GM19452 (cell line): ENCODE measurements around the gene EMILIN1.

Source experiments
- ATAC-seq: cut with Tn5 transposase; IDR thresholded peaks from one replicate; pipeline ENCODE4 v1.9.1; 2021; ENCODE audit not compliant: unreplicated experiment

EMILIN1 gene

GRCh38 chr2:27079233-27080139 lies 1.1 kb downstream of the EMILIN1 start:
- no peak for ATAC-seq

DNA sequence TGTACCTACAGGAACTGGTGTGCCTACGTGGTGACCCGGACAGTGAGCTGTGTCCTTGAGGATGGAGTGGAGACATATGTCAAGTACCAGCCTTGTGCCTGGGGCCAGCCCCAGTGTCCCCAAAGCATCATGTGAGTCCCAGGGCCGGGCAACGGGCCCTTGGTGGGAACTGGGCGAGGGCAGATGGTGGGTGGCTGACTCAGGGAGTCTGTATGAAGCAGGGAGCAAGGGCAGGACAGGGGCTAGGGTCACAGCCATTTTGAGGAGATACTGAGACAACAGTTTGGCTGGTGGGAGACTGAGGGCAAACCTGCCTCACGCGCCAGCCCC lies 1.7 kb downstream of the EMILIN1 start:
- ATAC-seq = no peak

GRCh38 chr2:27080603-27080936 lies 2.2 kb downstream of the EMILIN1 start:
- ATAC-seq = no peak

DNA sequence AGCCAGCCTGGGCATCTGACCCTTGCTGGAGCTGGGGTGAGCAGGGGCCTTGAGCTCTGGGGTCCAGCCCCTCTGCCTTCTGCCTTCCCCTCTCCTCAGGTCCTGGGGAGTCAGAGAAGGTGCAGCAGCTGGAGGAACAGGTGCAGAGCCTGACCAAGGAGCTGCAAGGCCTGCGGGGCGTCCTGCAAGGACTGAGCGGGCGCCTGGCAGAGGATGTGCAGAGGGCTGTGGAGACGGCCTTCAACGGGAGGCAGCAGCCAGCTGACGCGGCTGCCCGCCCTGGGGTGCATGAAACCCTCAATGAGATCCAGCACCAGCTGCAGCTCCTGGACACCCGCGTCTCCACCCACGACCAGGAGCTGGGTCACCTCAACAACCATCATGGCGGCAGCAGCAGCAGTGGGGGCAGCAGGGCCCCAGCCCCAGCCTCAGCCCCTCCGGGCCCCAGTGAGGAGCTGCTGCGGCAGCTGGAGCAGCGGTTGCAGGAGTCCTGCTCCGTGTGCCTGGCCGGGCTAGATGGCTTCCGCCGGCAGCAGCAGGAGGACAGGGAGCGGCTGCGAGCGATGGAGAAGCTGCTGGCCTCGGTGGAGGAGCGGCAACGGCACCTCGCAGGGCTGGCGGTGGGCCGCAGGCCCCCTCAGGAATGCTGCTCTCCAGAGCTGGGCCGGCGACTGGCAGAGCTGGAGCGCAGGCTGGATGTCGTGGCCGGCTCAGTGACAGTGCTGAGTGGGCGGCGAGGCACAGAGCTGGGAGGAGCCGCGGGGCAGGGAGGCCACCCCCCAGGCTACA lies 3.8 kb downstream of the EMILIN1 start:
- ATAC-seq = no peak

DNA sequence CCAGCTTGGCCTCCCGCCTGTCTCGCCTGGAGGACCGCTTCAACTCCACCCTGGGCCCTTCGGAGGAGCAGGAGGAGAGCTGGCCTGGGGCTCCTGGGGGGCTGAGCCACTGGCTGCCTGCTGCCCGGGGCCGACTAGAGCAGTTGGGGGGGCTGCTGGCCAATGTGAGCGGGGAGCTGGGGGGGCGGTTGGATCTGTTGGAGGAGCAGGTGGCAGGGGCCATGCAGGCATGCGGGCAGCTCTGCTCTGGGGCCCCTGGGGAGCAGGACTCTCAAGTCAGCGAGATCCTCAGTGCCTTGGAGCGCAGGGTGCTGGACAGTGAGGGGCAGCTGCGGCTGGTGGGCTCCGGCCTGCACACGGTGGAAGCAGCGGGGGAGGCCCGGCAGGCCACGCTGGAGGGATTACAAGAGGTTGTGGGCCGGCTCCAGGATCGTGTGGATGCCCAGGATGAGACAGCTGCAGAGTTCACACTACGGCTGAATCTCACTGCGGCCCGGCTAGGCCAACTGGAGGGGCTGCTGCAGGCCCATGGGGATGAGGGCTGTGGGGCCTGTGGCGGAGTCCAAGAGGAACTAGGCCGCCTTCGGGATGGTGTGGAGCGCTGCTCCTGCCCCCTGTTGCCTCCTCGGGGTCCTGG lies 4.5 kb downstream of the EMILIN1 start:
- no peak for ATAC-seq

GRCh38 chr2:27083410-27084296 lies 5.2 kb downstream of the EMILIN1 start:
- no peak for ATAC-seq

GRCh38 chr2:27084297-27085061 lies 6.1 kb downstream of the EMILIN1 start:
- no peak for ATAC-seq

DNA sequence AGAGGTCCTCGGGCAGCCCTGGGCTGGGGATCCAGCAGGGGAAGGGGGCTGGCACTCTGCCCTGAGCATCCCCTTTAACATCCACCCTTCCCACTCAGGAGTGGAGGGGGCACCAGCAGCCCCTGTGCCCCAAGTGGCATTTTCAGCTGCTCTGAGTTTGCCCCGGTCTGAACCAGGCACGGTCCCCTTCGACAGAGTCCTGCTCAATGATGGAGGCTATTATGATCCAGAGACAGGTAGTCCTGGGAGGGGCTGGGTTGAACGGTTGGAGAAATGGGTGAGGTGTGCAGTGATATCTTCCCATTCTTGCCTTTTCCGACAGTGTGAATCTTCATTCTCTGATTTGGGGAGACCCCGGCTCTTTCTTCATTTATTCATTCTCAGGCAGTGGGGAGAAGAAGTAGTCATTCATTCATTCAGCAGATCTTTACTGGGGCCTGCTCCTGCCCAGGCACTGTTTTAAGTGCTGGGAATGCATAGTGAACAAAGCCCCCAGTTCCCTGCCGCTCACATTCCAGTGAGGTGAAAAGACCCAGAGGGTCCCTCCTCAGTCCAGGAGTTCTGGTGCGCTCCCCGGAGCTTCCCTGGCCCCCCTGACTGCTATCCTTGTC lies 6.8 kb downstream of the EMILIN1 start:
- no peak for ATAC-seq

- peak; percentile 3 for ATAC-seq
Measured at GRCh38 chr2:27085673-27086089, 7.3 kb downstream of the EMILIN1 start.

DNA sequence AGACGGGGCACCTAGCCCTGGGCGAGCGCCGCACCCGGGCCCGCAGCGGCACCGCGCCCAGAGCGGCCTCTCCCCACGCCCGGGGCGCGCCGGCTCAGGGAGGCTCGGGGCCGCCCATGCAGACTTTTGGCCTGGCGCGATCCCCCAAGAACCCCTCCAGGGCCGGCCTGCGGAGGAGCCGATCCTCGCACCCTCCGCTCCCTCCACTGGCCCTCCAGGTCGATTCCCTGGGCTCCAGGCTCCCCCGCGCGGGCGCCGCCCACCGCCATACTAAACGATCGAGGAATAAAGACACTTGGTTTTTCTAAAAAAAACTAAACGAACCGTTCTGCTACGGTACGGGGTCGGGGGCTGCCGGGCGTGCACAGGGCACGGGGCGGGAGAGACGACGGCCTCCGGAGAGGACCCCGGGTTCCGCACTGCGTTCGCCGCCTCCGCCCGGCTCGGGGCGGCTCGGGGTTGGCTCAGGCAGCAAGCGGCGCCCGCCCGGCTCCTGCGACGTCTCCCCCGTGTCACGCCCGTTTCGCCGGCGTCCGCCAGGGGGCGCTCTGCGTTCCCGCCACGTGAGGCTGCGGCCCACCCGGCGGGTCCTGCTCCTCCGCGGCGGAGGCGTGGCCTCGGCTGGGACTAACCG lies 7.8 kb downstream of the EMILIN1 start:
- peak; percentile 80 for ATAC-seq

GRCh38 chr2:27086724-27087593 lies 8.5 kb downstream of the EMILIN1 start, which contains the start of gene KHK:
TSS of gene KHK (plus strand) at chr2:27086772. CDS start at chr2:27087260, 488 bp downstream.
- peak; percentile 10 for ATAC-seq

GRCh38 chr2:27087823-27088410 lies 9.5 kb downstream of the EMILIN1 start:
- no peak for ATAC-seq

DNA sequence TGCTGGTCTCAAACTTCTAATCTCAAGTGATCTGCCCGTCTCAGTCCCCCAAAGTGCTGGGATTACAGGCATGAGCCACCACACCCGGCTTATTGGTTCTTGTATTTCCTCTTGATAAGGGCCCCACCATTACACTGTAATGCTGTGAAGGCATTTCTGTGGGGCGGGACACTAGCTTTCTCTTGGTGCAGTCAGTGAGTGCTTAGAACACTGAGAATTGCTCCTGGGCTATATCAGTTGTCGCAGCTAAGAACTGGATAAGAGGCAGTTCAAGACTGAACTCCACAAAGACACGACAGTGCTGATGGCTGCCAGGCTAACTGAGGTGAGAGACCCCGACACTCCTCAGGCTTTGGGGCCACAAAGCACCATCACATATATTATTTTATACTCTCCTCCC lies 10.2 kb downstream of the EMILIN1 start:
- no peak for ATAC-seq

DNA sequence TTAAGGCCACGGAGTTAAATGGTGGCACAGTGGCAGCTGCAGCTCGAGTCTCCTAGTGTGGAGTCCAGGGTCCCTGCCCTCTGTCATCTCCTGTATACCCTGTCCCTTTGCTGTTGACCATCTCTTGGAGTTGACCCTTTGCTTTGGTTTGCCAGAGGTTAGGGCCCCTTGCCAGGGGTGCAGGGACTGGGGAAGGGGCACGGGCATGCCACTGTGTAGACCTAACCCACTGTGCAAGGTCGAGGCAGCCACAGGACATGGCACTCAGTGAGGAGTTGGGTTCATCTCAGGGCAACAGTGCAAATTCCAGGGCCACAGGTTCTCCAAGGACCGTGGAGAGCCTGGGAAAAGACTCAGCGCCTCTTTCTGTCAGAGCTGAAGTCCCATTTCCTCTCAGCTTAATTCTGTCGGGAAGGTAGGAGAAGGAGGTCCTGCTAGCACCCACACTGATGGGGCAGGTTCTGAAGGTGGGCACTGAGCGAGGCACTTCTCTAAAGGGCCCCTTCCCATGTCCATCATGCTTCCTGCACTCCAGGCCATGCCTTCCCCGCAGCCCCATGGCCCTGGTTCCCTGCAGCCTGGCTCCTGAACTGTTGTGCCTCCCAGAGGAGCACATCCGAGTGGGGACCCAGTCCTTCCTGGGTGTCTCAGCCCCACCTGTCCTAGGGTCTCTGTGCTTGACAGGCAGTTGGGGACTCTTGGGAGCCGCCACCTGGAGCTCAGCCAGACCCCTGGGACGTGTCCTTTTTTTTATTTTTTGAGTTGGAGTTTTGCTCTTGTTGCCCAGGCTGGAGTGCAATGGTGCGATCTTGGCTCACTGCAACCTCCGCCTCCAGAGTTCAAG lies 10.9 kb downstream of the EMILIN1 start:
- no peak for ATAC-seq

DNA sequence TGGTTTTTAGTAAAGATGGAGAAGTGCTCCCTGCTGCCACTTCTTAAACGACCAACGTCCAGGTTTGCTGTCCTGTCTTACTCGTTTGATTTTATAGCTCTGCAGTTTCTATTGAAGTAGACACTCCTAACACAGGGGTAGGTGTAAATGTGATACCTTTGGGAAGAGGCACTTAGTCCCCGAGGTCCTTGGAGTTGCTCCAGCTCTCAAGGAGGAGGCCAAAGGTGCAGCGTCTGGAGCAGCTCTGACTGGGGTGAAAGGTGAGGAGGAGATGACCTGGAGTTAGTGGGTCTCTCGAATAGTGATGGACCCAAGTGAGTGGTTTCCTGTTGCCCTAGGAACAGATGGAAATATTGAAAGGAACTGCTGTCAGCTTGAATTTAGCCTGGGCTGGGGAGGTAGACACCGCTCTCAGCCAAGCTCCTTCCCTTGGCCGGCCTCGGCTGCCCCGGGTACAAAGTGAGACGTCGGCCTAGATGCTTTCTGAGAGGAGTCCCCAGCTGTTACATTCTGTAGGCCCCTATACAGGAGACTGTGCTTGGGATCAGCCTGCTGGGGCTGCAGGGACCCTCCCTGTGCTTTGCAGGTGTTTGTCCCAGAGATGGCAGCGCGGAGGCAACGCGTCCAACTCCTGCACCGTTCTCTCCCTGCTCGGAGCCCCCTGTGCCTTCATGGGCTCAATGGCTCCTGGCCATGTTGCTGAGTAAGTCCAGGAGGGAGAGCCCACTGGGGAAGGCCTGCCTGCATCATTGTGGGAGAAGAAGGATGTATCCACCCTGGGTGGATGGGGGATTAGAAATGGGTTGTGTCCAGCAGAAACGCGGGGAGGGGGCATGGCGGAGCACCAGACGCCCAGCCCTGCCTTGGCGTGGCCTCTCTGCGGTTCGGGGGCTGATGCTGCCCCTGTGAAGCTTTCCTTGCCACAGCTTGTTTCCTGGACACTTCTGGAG lies 13.6 kb downstream of the EMILIN1 start:
- ATAC-seq = no peak
